Erythroblast (primary cell): ENCODE measurements around the gene IRF2BP2.

ENCODE experiments used
- GATA1 ChIP-seq: IDR thresholded peaks from 2 replicates; pipeline ENCODE4 v1.6.1; 2011; ENCODE audit warnings: low read depth, mild to moderate bottlenecking, control low read depth, low read length, moderate library complexity
- POLR2A ChIP-seq: IDR thresholded peaks from 2 replicates; pipeline ENCODE4 v1.6.1; 2011; ENCODE audit warnings: mild to moderate bottlenecking, low read length

DNA sequence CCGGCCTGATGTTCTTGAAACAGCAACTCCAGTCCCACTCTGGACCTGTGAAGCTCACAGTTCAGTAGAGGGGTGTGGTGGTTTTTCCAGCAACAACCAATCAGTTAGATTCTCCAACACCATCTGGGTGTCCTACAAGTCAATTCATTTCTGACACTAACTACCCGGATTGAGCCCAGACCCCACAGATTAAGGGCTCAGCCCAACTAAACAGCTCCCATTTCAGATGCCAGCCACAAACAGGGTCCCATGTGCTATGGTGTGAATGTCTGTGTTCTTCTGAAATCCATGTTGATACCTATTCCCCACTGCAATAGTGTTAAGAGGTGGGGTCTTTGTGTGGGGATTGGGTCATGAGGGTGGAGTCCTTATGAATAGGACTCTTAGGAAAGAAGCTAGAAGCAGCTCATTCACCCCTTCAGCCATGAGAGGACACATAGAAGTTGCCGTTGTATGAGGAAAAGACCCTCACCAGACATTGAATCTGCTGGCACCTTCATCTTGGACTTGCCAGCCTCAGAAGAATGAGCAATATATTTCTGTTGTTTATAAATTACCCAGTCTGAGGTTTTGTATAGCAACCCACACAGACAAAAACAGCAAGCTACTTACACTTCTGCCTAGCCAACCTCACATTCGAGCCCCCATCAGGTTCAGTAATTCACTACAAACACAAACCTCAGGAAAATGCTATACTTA lies 53.6 kb downstream of the IRF2BP2 start:
- TF ChIP-seq POLR2A, result no peak
- no peak for TF ChIP-seq GATA1
